Hepatocyte (in vitro differentiated cells): ENCODE results near the gene NAB2. TPM values are rescaled to one million over a fixed set of nuclear protein-coding genes. Genes with fewer than 3 reads are reported as not detected.
"Not testable (repeated sequence)": the region's sequence is repeated elsewhere in the genome, so short reads cannot be mapped to it uniquely, and the experiment has no call there.

Source experiments
- DNase-seq: peaks from one replicate; pipeline ENCODE4 v3.0.0-alpha.2; 2016; ENCODE audit warnings: low spot score
- H2AFZ ChIP-seq: fragments of 200-600 bp; sonication (generic); 2 replicates; pipeline ENCODE4 v1.6.0; 2016; ENCODE audit warnings: antibody characterized with exemption, mild to moderate bottlenecking
- H3K27ac ChIP-seq: fragments of 200-600 bp; sonication (generic); 2 replicates; pipeline ENCODE4 v1.5.1; 2016; ENCODE audit warnings: mild to moderate bottlenecking
- H3K27me3 ChIP-seq: fragments of 200-600 bp; sonication (generic); 2 replicates; pipeline ENCODE4 v1.6.1; 2016
- H3K36me3 ChIP-seq: fragments of 200-600 bp; sonication (generic); replicated peaks from 2 replicates; pipeline ENCODE4 v1.5.1; 2016; ENCODE audit warnings: low read depth; ENCODE audit not compliant: insufficient read depth
- H3K4me1 ChIP-seq: fragments of 200-600 bp; sonication (generic); 2 replicates; pipeline ENCODE4 v1.5.1; 2016; ENCODE audit warnings: mild to moderate bottlenecking, moderate library complexity; ENCODE audit not compliant: insufficient read depth
- H3K4me2 ChIP-seq: fragments of 200-600 bp; sonication (generic); 2 replicates; pipeline ENCODE4 v1.6.0; 2016
- H3K4me3 ChIP-seq: fragments of 200-600 bp; sonication (generic); 2 replicates; pipeline ENCODE4 v1.5.1; 2016; ENCODE audit warnings: mild to moderate bottlenecking
- H3K79me2 ChIP-seq: fragments of 200-600 bp; sonication (generic); 2 replicates; pipeline ENCODE4 v1.6.0; 2017; ENCODE audit warnings: mild to moderate bottlenecking
- H3K9me2 ChIP-seq: fragments of 200-600 bp; sonication (generic); replicated peaks from 2 replicates; pipeline ENCODE4 v1.6.0; 2017; ENCODE audit warnings: mild to moderate bottlenecking; ENCODE audit not compliant: insufficient read depth
- H3K9me3 ChIP-seq: fragments of 200-600 bp; sonication (generic); 2 replicates; pipeline ENCODE4 v1.5.1; 2016; ENCODE audit warnings: low read depth, mild to moderate bottlenecking
- H4K20me1 ChIP-seq: fragments of 200-600 bp; sonication (generic); 2 replicates; pipeline ENCODE4 v1.6.0; 2016; ENCODE audit warnings: mild to moderate bottlenecking; ENCODE audit not compliant: insufficient read depth, poor library complexity, severe bottlenecking
- EZH2 ChIP-seq: fragments of 200-600 bp; sonication (generic); IDR thresholded peaks from 2 replicates; pipeline ENCODE4 v1.6.1; 2016; ENCODE audit warnings: antibody characterized with exemption, mild to moderate bottlenecking, borderline replicate concordance
- EZH2phosphoT487 ChIP-seq: fragments of 200-600 bp; sonication (generic); IDR thresholded peaks from one replicate; pipeline ENCODE4 v1.6.1; 2018; ENCODE audit warnings: antibody characterized with exemption, mild to moderate bottlenecking, low read depth, moderate library complexity; ENCODE audit not compliant: unreplicated experiment, severe bottlenecking
- WGBS: methylation state at CpG from one replicate; pipeline ENCODE4 v1.1.6; 2016; ENCODE audit warnings: low lambda C conversion rate; ENCODE audit errors: missing lambda C conversion rate; 5-methylcytosine and 5-hydroxymethylcytosine counted together
- polyA plus RNA-seq: library from polyadenylated mRNA; unstranded; fragments of >200 nt; fragmentation: Nextera tagmentation; extraction: Ambion mirVana; gene quantifications from 2 replicates; pipeline ENCODE4 v1.2.1, GENCODE V29; 2016
- total RNA-seq: library from RNA; depleted of rRNA; stranded (reverse); fragments of >200 nt; gene quantifications from 2 replicates; pipeline ENCODE4 v1.2.3, GENCODE V29; 2014
- TF ChIP-seq, protein P1 (sequence below): fragments of 200-600 bp; sonication (generic); IDR thresholded peaks from 2 replicates; pipeline ENCODE4 v1.5.1; 2016; ENCODE audit warnings: antibody characterized with exemption, mild to moderate bottlenecking; ENCODE audit not compliant: poor library complexity

The NAB2 gene
- total and polyA plus RNA-seq, 2 experiments from 2014 or later = 12.3 to 21.9 TPM

DNA sequence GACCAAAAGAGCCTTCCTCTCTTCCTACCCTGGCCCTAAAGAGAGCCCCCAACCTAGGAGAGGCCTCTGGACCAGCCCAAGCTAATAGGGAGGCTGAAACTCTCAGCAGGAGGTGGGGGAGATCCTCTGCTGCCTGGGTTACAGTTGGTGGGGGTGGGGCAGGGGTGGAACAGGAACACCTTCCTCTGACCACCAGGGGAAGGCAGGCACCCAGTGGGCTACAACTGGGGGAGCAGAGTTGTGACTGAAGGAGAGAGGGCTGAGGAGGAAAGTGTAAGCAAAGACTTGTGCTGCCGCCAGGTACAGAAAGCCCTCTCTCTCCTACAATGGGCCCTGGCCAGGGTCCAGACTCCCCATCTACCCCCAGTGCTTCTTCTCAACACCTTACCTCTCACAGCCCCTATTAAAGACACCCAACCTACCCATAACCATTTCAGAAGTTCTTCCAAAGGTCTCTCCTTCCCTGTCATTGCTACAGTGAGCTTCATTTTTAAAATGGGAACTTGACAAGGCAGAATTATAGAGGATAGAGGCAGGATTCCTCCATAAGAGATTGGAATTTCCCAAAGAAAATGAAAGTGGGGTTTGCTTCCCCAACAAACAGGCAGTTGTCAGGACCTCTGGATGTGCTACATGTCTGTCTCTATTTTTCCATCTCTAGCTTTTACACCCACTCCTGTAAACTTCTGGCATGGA, 40.3 kb upstream of the NAB2 start:
- Histone ChIP-seq H3K4me1 (no peaks in the 10 kb centered on the region), H3K27ac (peak overlapping the region; percentile 71), H3K4me2 (peak overlapping the region; percentile 73), H3K9me3 (no peaks in the 10 kb centered on the region), H3K9me2 (no peaks in the 10 kb centered on the region), H3K79me2 (peaks cover 2% of the 10 kb centered on the region), H3K4me3 (no peak overlapping the region), H2AFZ (no peak overlapping the region), H3K36me3 (no peaks in the 10 kb centered on the region), H4K20me1 (no peaks in the 10 kb centered on the region), H3K27me3 (no peaks in the 10 kb centered on the region)
- TF ChIP-seq EZH2phosphoT487 = no peak
- no peak for TF ChIP-seq EZH2
- TF ChIP-seq, protein P1, sequence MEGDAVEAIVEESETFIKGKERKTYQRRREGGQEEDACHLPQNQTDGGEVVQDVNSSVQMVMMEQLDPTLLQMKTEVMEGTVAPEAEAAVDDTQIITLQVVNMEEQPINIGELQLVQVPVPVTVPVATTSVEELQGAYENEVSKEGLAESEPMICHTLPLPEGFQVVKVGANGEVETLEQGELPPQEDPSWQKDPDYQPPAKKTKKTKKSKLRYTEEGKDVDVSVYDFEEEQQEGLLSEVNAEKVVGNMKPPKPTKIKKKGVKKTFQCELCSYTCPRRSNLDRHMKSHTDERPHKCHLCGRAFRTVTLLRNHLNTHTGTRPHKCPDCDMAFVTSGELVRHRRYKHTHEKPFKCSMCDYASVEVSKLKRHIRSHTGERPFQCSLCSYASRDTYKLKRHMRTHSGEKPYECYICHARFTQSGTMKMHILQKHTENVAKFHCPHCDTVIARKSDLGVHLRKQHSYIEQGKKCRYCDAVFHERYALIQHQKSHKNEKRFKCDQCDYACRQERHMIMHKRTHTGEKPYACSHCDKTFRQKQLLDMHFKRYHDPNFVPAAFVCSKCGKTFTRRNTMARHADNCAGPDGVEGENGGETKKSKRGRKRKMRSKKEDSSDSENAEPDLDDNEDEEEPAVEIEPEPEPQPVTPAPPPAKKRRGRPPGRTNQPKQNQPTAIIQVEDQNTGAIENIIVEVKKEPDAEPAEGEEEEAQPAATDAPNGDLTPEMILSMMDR = no peak
- no peak for DNase-seq
- 85% methylated on average over 1 of the region's 1 CpG for WGBS

DNA sequence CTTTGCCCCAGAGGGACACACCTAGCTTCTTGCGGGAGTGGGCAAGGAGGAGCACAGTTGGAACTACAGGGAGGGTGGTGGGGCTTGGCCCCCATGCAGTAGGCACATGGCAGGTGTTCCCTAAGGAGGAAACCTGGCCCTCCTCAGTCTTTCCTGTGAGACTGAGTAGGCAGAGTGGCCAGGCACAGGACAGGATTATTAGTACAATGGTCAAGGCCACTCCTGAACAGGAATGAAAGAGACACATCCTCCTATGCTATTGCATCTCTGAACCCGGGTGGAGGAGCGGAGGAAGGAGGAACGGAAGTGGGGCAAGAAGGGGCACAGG, 39.8 kb upstream of the NAB2 start:
- no peaks in the 10 kb centered on the region for H3K27me3 ChIP-seq
- peak overlapping the region; percentile 73 for H3K4me2 ChIP-seq
- peaks cover 2% of the 10 kb centered on the region for H3K79me2 ChIP-seq
- H3K36me3 ChIP-seq = no peaks in the 10 kb centered on the region
- 82% methylated on average over 4 of the region's 4 CpGs for WGBS
- H3K4me1 ChIP-seq = no peaks in the 10 kb centered on the region
- no peaks in the 10 kb centered on the region for H3K9me2 ChIP-seq
- no peak for TF ChIP-seq EZH2phosphoT487
- TF ChIP-seq EZH2 = no peak
- TF ChIP-seq, protein P1 = no peak
- H4K20me1 ChIP-seq = no peaks in the 10 kb centered on the region
- DNase-seq = no peak
- no peak overlapping the region for H2AFZ ChIP-seq
- H3K27ac ChIP-seq = peak overlapping the region; percentile 71
- no peaks in the 10 kb centered on the region for H3K9me3 ChIP-seq
- no peak overlapping the region for H3K4me3 ChIP-seq

DNA sequence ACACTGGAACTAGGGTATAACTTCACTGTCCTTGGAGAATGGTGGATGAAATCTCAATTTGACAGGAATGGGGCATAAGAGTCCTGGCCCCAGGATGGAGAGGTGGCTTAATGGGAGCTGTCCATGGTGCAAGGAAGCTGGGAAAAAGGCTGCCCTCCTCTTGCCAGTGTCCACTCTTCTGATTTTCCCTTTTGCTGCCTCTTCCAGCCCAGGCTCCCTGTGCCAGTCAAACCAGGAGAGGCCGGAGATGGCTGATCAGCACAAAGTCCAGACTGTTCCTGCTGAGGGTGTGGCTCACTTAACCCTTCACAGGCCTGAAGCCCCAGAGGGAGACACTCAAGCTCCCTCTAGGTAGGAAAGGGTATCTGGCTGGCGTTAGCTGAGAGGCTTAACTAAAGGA, 39.0 kb upstream of the NAB2 start, which contains the start of gene MYO1A:
TSS of gene MYO1A (minus strand) at position 240 of the 400 bp plus-strand sequence. CDS start 1,806 bp downstream, outside the sequence.
- Histone ChIP-seq H3K4me3 (no peak within 1 kb of the TSS), H3K27ac (peak within 1 kb of the TSS; percentile 71), H3K27me3 (no peaks in the 10 kb centered on the region), H3K4me1 (no peaks in the 10 kb centered on the region), H4K20me1 (no peaks in the 10 kb centered on the region), H3K79me2 (peaks cover 2% of the 10 kb centered on the region), H2AFZ (no peak within 1 kb of the TSS), H3K36me3 (no peaks in the 10 kb centered on the region), H3K4me2 (peak within 1 kb of the TSS; percentile 73), H3K9me2 (no peaks in the 10 kb centered on the region), H3K9me3 (no peaks in the 10 kb centered on the region)
- TF ChIP-seq EZH2 (no peak), EZH2phosphoT487 (no peak)
- TF ChIP-seq, protein P1 = no peak
- 22% methylated on average over 2 of the region's 2 CpGs for WGBS
- peak; percentile 51 for DNase-seq

DNA sequence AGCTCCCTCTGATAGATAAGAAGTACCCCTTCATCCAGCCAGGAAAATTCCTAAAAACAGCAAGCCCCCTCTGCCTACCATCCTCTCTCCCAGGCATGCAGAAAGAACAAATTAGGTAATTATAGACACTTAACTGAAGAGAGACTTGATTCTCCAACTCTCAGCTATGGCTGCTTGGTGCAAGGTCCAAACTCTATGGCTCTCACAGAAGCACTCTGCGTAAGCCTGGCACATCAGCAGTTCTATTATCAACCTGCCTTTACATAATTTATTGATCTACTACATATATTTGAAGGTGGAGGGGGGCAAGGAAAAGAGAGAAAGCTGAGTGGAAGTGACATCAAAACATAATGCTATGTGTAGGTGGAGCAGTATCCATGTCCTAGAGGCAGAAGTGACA, 37.9 kb upstream of the NAB2 start:
- no peak overlapping the region for H3K4me3 ChIP-seq
- 97% methylated on average over 1 of the region's 1 CpG for WGBS

DNA sequence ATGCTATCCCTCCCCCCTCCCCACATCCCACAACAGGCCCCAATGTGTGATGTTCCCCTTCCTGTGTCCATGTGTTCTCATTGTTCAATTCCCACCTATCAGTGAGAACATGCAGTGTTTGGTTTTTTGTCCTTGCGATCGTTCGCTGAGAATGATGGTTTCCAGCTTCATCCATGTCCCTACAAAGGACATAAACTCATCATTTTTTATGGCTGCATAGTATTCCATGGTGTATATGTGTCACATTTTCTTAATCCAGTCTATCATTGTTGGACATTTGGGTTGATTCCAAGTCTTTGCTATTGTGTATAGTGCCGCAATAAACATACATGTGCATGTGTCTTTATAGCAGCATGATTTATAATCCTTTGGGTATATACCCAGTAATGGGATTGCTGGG, 35.8 kb upstream of the NAB2 start:
- not testable (repeated sequence) for H4K20me1 ChIP-seq, H2AFZ ChIP-seq, H3K27ac ChIP-seq, H3K4me3 ChIP-seq, DNase-seq, H3K4me2 ChIP-seq, H3K9me3 ChIP-seq, H3K27me3 ChIP-seq, H3K9me2 ChIP-seq, H3K36me3 ChIP-seq, H3K79me2 ChIP-seq, H3K4me1 ChIP-seq
- 93% methylated on average over 4 of the region's 4 CpGs for WGBS

More for the DNA sequence above, 37.9 kb upstream of the NAB2 start:
- DNase-seq = no peak
- no peaks in the 10 kb centered on the region for H3K9me3 ChIP-seq
- H3K9me2 ChIP-seq = no peaks in the 10 kb centered on the region
- no peak overlapping the region for H2AFZ ChIP-seq
- no peaks in the 10 kb centered on the region for H3K36me3 ChIP-seq
- H3K27me3 ChIP-seq = no peaks in the 10 kb centered on the region
- H3K27ac ChIP-seq = no peak overlapping the region
- peaks cover 2% of the 10 kb centered on the region for H3K79me2 ChIP-seq
- no peaks in the 10 kb centered on the region for H4K20me1 ChIP-seq
- H3K4me1 ChIP-seq = no peaks in the 10 kb centered on the region
- H3K4me2 ChIP-seq = peak overlapping the region; percentile 73
- TF ChIP-seq, protein P1 = no peak
- no peak for TF ChIP-seq EZH2
- no peak for TF ChIP-seq EZH2phosphoT487
